Measurements from ENCODE around the gene LBP. TPM values are rescaled to one million over a fixed set of nuclear protein-coding genes. Genes with fewer than 3 reads are reported as not detected.
"Not testable (repeated sequence)": the region's sequence is repeated elsewhere in the genome, so short reads cannot be mapped to it uniquely, and the experiment has no call there.

LBP gene
- total and polyA plus RNA-seq, 2 donors (not counting 1 experiment from before 2014, with no cell fraction given), result not detected

DNA sequence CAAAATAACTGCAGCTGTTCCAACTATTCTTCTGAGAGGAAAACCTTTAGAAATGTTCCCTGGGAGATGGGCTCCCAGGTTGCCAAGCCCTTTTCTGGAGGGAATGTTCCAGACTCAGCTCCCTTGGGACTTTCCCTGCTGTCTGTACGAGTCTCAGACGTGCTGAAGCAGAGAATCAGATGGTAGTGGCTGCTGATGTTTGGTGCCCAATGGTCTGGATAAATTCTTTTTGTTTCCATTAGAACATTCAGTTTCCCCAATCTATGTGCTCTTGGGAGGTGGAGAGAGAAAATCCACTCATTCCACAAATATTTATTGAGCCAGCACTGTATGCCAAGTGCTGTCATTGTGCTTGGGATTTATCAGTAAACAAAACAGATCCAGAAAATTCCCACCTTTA is 48.9 kb downstream of the LBP start:
- H2AFZ ChIP-seq (ENCODE audit: insufficient read depth, low read depth, low read length, poor library complexity, severe bottlenecking), result no peak overlapping the region
- H3K9me3 Mint-ChIP-seq (ENCODE audit: insufficient read depth), result no peaks in the 10 kb centered on the region
- no peak overlapping the region for H3K9ac ChIP-seq (ENCODE audit: low read length)
- no peaks in the 10 kb centered on the region for H4K20me1 ChIP-seq (ENCODE audit: control insufficient read depth, insufficient read depth, low read length, poor library complexity, severe bottlenecking)
- H3K36me3 ChIP-seq (replicated peaks in 1 of 2; ENCODE audit: control extremely low read depth in 1 of 2, control insufficient read depth in 1 of 2, extremely low read depth in 1 of 2, insufficient read depth in 2 of 2, low read length in 1 of 2), result no peaks in the 10 kb centered on the region
- H3K4me1 ChIP-seq (ENCODE audit: control insufficient read depth in 2 of 2, insufficient read depth in 2 of 2, low read length in 2 of 2), result no peaks in the 10 kb centered on the region
- no peak overlapping the region for H3K4me3 ChIP-seq (ENCODE audit: control extremely low read depth in 1 of 5, extremely low read depth in 1 of 5, insufficient read depth in 1 of 5, low read depth in 2 of 5, low read length in 4 of 5)
- H3K27ac Mint-ChIP-seq, result no peak overlapping the region
- no peaks in the 10 kb centered on the region for H3K4me1 Mint-ChIP-seq
- 50% methylated on average over 2 of the region's 2 CpGs for WGBS (ENCODE audit: insufficient coverage)
- H3K27me3 Mint-ChIP-seq, result peaks cover under 1% of the 10 kb centered on the region
- no peak overlapping the region for H3K4me3 Mint-ChIP-seq
- H3K79me2 ChIP-seq (ENCODE audit: control insufficient read depth, insufficient read depth, low read length), result no peaks in the 10 kb centered on the region
- H3K4me2 ChIP-seq (replicated peaks; ENCODE audit: low read depth, low read length, poor library complexity, severe bottlenecking), result no peak overlapping the region
- peaks cover 0 to 6% (median 2%) of the 10 kb centered on the region in 4 experiments for H3K27me3 ChIP-seq (replicated peaks in 1 of 4; ENCODE audit: control extremely low read depth in 1 of 4, control insufficient read depth in 3 of 4, insufficient read depth in 4 of 4, low read length in 3 of 4)
- ChIA-PET CTCF (no interaction called here), POLR2A (no interaction called here)
- DNase-seq (no peak), ATAC-seq (ENCODE audit: low read depth) (no peak)
- no peak for TF ChIP-seq EZH2 (IDR thresholded peaks at IDR 0.05; ENCODE audit: borderline replicate concordance, insufficient read depth, low read depth, low read length, poor library complexity, severe bottlenecking)
- TF ChIP-seq, protein P1, sequence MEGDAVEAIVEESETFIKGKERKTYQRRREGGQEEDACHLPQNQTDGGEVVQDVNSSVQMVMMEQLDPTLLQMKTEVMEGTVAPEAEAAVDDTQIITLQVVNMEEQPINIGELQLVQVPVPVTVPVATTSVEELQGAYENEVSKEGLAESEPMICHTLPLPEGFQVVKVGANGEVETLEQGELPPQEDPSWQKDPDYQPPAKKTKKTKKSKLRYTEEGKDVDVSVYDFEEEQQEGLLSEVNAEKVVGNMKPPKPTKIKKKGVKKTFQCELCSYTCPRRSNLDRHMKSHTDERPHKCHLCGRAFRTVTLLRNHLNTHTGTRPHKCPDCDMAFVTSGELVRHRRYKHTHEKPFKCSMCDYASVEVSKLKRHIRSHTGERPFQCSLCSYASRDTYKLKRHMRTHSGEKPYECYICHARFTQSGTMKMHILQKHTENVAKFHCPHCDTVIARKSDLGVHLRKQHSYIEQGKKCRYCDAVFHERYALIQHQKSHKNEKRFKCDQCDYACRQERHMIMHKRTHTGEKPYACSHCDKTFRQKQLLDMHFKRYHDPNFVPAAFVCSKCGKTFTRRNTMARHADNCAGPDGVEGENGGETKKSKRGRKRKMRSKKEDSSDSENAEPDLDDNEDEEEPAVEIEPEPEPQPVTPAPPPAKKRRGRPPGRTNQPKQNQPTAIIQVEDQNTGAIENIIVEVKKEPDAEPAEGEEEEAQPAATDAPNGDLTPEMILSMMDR (IDR thresholded peaks at IDR 0.05), result no peak
- no peak overlapping the region for H3K27ac ChIP-seq (ENCODE audit: low read length in 2 of 2)
- intact Hi-C loops (cut with micrococcal nuclease), result no loop called here
- H3K9me3 ChIP-seq (ENCODE audit: control extremely low read depth in 1 of 3, control insufficient read depth in 2 of 3, insufficient read depth in 1 of 3, low read length in 2 of 3), result no peaks in the 10 kb centered on the region

DNA sequence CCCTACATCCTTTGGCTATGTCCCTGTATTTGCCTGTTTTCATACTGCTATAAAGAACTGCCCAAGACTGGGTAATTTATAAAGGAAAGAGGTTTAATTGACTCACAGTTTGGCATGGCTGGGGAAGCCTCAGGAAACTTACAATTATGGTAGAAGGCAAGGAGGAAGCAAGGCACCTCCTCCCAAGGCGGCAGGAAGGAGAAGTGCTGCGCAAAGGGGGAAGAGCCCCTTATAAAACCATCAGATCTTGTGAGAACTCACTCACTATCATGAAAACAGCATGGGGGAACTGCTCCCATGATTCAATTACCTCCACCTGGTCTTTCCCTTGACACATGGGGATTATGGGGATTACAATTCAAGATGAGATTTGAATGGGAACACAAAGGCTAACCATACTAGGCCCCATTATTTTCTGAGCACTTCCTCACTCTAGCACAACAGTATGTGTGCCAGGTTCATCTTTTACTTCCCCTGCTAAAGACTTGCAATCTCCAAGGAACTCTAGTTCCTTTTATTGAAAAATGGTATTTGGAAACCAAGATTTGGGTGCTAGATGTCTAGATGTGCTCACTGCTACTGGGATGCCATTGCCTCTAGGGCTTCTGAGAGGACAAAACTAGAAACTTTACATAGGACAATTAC is 49.6 kb downstream of the LBP start:
- H3K9me3 ChIP-seq (ENCODE audit: control extremely low read depth in 1 of 3, control insufficient read depth in 2 of 3, insufficient read depth in 1 of 3, low read length in 2 of 3); intact Hi-C loops (cut with micrococcal nuclease); H4K20me1 ChIP-seq (ENCODE audit: control insufficient read depth, insufficient read depth, low read length, poor library complexity, severe bottlenecking); POLR2A ChIA-PET; DNase-seq; H3K27me3 ChIP-seq (replicated peaks in 1 of 4; ENCODE audit: control extremely low read depth in 1 of 4, control insufficient read depth in 3 of 4, insufficient read depth in 4 of 4, low read length in 3 of 4); H3K4me3 Mint-ChIP-seq; CTCF ChIA-PET; H3K4me3 ChIP-seq (ENCODE audit: control extremely low read depth in 1 of 5, extremely low read depth in 1 of 5, insufficient read depth in 1 of 5, low read depth in 2 of 5, low read length in 4 of 5); H3K4me1 ChIP-seq (ENCODE audit: control insufficient read depth in 2 of 2, insufficient read depth in 2 of 2, low read length in 2 of 2); H3K9ac ChIP-seq (ENCODE audit: low read length); H2AFZ ChIP-seq (ENCODE audit: insufficient read depth, low read depth, low read length, poor library complexity, severe bottlenecking); H3K36me3 ChIP-seq (replicated peaks in 1 of 2; ENCODE audit: control extremely low read depth in 1 of 2, control insufficient read depth in 1 of 2, extremely low read depth in 1 of 2, insufficient read depth in 2 of 2, low read length in 1 of 2); H3K27ac Mint-ChIP-seq; H3K4me1 Mint-ChIP-seq; H3K27me3 Mint-ChIP-seq; H3K9me3 Mint-ChIP-seq (ENCODE audit: insufficient read depth); H3K79me2 ChIP-seq (ENCODE audit: control insufficient read depth, insufficient read depth, low read length); H3K27ac ChIP-seq (ENCODE audit: low read length in 2 of 2); ATAC-seq (ENCODE audit: low read depth); H3K4me2 ChIP-seq (replicated peaks; ENCODE audit: low read depth, low read length, poor library complexity, severe bottlenecking): not testable (repeated sequence)
- WGBS (ENCODE audit: insufficient coverage), result no CpG with 5 or more reads among the region's 2 CpGs

All from B cell (primary cell).